GM18951 (cell line): ENCODE results near the gene MED13L.

ENCODE experiments used
- POLR2A ChIP-seq: IDR thresholded peaks from 4 replicates; pipeline ENCODE4 v1.6.1; 2011; ENCODE audit warnings: mild to moderate bottlenecking; ENCODE audit not compliant: insufficient read length, insufficient read depth; ENCODE audit errors: extremely low read depth
- in situ Hi-C: fragments of 300-500 bp; cut with MboI; formaldehyde crosslinking; loops from one replicate; pipeline ENCODE4 v1.12.0; 2022; ENCODE audit warnings: low sequenced_read_pairs, mixed read lengths, inconsistent platforms; ENCODE audit not compliant: unreplicated experiment

MED13L gene

GRCh38 chr12:116028619-116029018 lies 248.9 kb downstream of the MED13L start:
- no peak for TF ChIP-seq POLR2A
- in situ Hi-C loops = no loop called here

GRCh38 chr12:116027551-116027821 lies 250.0 kb downstream of the MED13L start:
- in situ Hi-C loops = no loop called here
- TF ChIP-seq POLR2A = no peak

- in situ Hi-C loops = no loop called here
These were observed 250.5 kb downstream of the MED13L start for GRCh38 chr12:116026768-116027550.

GRCh38 chr12:116026346-116026745 lies 251.1 kb downstream of the MED13L start:
- in situ Hi-C loops = no loop called here
- no peak for TF ChIP-seq POLR2A

More at GRCh38 chr12:116026768-116027550, 250.5 kb downstream of the MED13L start:
- TF ChIP-seq POLR2A = no peak

GRCh38 chr12:116024769-116025168 lies 252.7 kb downstream of the MED13L start:
- in situ Hi-C loops = no loop called here

GRCh38 chr12:116019415-116019814 lies 258.1 kb downstream of the MED13L start:
- in situ Hi-C loops = no loop called here
- no peak for TF ChIP-seq POLR2A

More at GRCh38 chr12:116024769-116025168, 252.7 kb downstream of the MED13L start:
- no peak for TF ChIP-seq POLR2A

GRCh38 chr12:116018282-116018681 lies 259.2 kb downstream of the MED13L start:
- in situ Hi-C loops = no loop called here
- no peak for TF ChIP-seq POLR2A

- in situ Hi-C loops = no loop called here
- no peak for TF ChIP-seq POLR2A
These were observed 262.0 kb downstream of the MED13L start for GRCh38 chr12:116015525-116015924.

- no peak for TF ChIP-seq POLR2A
- in situ Hi-C loops = no loop called here
These were observed 264.7 kb downstream of the MED13L start for GRCh38 chr12:116012757-116013156.

- no peak for TF ChIP-seq POLR2A
- in situ Hi-C loops = no loop called here
These were observed 266.3 kb downstream of the MED13L start for GRCh38 chr12:116011217-116011616.

- in situ Hi-C loops = no loop called here
- TF ChIP-seq POLR2A = no peak
These were observed 267.0 kb downstream of the MED13L start for GRCh38 chr12:116010467-116010866.

- in situ Hi-C loops = no loop called here
- no peak for TF ChIP-seq POLR2A
These were observed 267.7 kb downstream of the MED13L start for GRCh38 chr12:116009805-116010204.

GRCh38 chr12:116006141-116006540 lies 271.4 kb downstream of the MED13L start:
- in situ Hi-C loops = no loop called here

GRCh38 chr12:116002890-116003536 lies 274.5 kb downstream of the MED13L start:
- in situ Hi-C loops = no loop called here
- TF ChIP-seq POLR2A = no peak

More at GRCh38 chr12:116006141-116006540, 271.4 kb downstream of the MED13L start:
- no peak for TF ChIP-seq POLR2A
